CD4-positive, alpha-beta memory T cell (primary cell): Measurements from ENCODE around the gene SLIT2. TPM values are rescaled to one million over a fixed set of nuclear protein-coding genes. Genes with fewer than 3 reads are reported as not detected.

Experiments
- CTCF ChIA-PET: fragments of 350-600 bp; sonication (Branson Sonifier 250); formaldehyde crosslinking; loops from one replicate; lab custom pipeline; 2021; ENCODE audit warnings: inconsistent platforms; ENCODE audit not compliant: partially characterized antibody; lab: Charles Lee
- POLR2A ChIA-PET: fragments of 350-600 bp; sonication (Branson Sonifier 250); formaldehyde crosslinking; loops from one replicate; lab custom pipeline; 2021; ENCODE audit not compliant: partially characterized antibody; lab: Charles Lee
- DNase-seq, 5 donors: peaks; one replicate each; pipeline versions ENCODE4 v3.0.0 to v3.0.0-alpha.2; 2020 to 2022; ENCODE audit warnings: mixed read lengths in 1 of 5
- H3K27ac ChIP-seq: one replicate; pipeline ENCODE4 v1.7.0; 2013; ENCODE audit warnings: low read depth, low read length
- H3K27me3 ChIP-seq: 2 replicates; pipeline ENCODE4 v1.7.0; 2013; ENCODE audit warnings: mild to moderate bottlenecking, low read length, moderate library complexity; ENCODE audit not compliant: insufficient read depth
- H3K36me3 ChIP-seq: 2 replicates; pipeline ENCODE4 v1.7.0; 2013; ENCODE audit warnings: mild to moderate bottlenecking, low read length, moderate library complexity; ENCODE audit not compliant: insufficient read depth
- H3K4me1 ChIP-seq: 2 replicates; pipeline ENCODE4 v1.7.0; 2013; ENCODE audit warnings: mild to moderate bottlenecking, low read length, moderate library complexity; ENCODE audit not compliant: insufficient read depth
- H3K4me3 ChIP-seq, 2 donors: one replicate each; pipeline ENCODE4 v1.7.0; 2013; ENCODE audit warnings: low read length in 2 of 2, mild to moderate bottlenecking in 1 of 2
- H3K9me3 ChIP-seq, 2 donors: one replicate each; pipeline ENCODE4 v1.7.0; 2013; ENCODE audit warnings: low read length in 2 of 2, control low read depth in 1 of 2; ENCODE audit not compliant: control insufficient read depth in 1 of 2
- H3K27ac Mint-ChIP-seq, 7 donors: one replicate each; pipeline ENCODE4 v1.8.0; 2020 to 2021; ENCODE audit warnings: mixed read lengths in 7 of 7, mild to moderate bottlenecking in 6 of 7, inconsistent platforms in 3 of 7, moderate library complexity in 3 of 7
- H3K27me3 Mint-ChIP-seq, 2 donors: one replicate each; pipeline ENCODE4 v1.8.0; 2020 to 2021; ENCODE audit warnings: mixed read lengths in 2 of 2
- H3K36me3 Mint-ChIP-seq, 2 donors: one replicate each; pipeline ENCODE4 v1.8.0; 2020 to 2021; ENCODE audit warnings: mixed read lengths in 2 of 2, inconsistent platforms in 1 of 2, mild to moderate bottlenecking in 1 of 2
- H3K4me1 Mint-ChIP-seq, 4 donors: one replicate each; pipeline ENCODE4 v1.8.0; 2020 to 2021; ENCODE audit warnings: mixed read lengths in 4 of 4, mild to moderate bottlenecking in 1 of 4
- H3K4me3 Mint-ChIP-seq, 8 donors: one replicate each; pipeline ENCODE4 v1.8.0; 2020 to 2021; ENCODE audit warnings: mixed read lengths in 8 of 8, mild to moderate bottlenecking in 7 of 8, moderate library complexity in 6 of 8, inconsistent platforms in 3 of 8
- H3K9me3 Mint-ChIP-seq, 8 donors: one replicate each; pipeline ENCODE4 v1.8.0; 2020 to 2021; ENCODE audit warnings: mixed read lengths in 8 of 8, mild to moderate bottlenecking in 5 of 8, inconsistent platforms in 3 of 8, moderate library complexity in 1 of 8
- intact Hi-C: fragments of 100-400 bp; cut with micrococcal nuclease; formaldehyde crosslinking; loops from one replicate; pipeline ENCODE4 v1.15.1; 2023
- polyA plus RNA-seq, 2 donors: library from polyadenylated mRNA; unstranded; fragments of 300-500 nt; fragmentation: Illumina TruSeq; gene quantifications; one replicate each; pipeline ENCODE4 v1.2.3, GENCODE V29; 2021
- total RNA-seq, 2 experiments: library from RNA; stranded (reverse); gene quantifications; one replicate each; pipeline ENCODE4 v1.2.3, GENCODE V29; 2021

SLIT2 gene
- total and polyA plus RNA-seq, 4 experiments from 2014 or later = not detected

- ChIA-PET POLR2A (no interaction called here), CTCF (no interaction called here)
- Histone ChIP-seq H3K27ac (no peak overlapping the region), H3K4me3 (no peak overlapping the region), H3K9me3 (no peaks in the 10 kb centered on the region), H3K36me3 (no peaks in the 10 kb centered on the region), H3K27me3 (no peaks in the 10 kb centered on the region), H3K4me1 (no peaks in the 10 kb centered on the region)
- Mint-ChIP-seq H3K27me3 (no peaks in the 10 kb centered on the region), H3K36me3 (no peaks in the 10 kb centered on the region), H3K4me1 (no peaks in the 10 kb centered on the region), H3K4me3 (no peak overlapping the region), H3K9me3 (peaks cover 0 to 2% (median 0%) of the 10 kb centered on the region in 8 donors), H3K27ac (no peak overlapping the region)
- DNase-seq = no peak
- intact Hi-C loops = no loop called here
These were observed 14.7 kb downstream of the SLIT2 start for GRCh38 chr4:20266215-20267082.

GRCh38 chr4:20268028-20268427 lies 16.3 kb downstream of the SLIT2 start:
- no peak for DNase-seq
- Mint-ChIP-seq H3K4me3 (no peak overlapping the region), H3K4me1 (no peaks in the 10 kb centered on the region), H3K36me3 (no peaks in the 10 kb centered on the region), H3K27me3 (no peaks in the 10 kb centered on the region), H3K9me3 (peaks cover 0 to 2% (median 0%) of the 10 kb centered on the region in 8 donors), H3K27ac (no peak overlapping the region)
- ChIA-PET POLR2A (no interaction called here), CTCF (no interaction called here)
- intact Hi-C loops = no loop called here
- no peaks in the 10 kb centered on the region for H3K27me3 ChIP-seq
- H3K36me3 ChIP-seq = no peaks in the 10 kb centered on the region
- no peak overlapping the region for H3K27ac ChIP-seq
- H3K9me3 ChIP-seq = no peaks in the 10 kb centered on the region
- no peaks in the 10 kb centered on the region for H3K4me1 ChIP-seq
- H3K4me3 ChIP-seq = no peak overlapping the region

- ChIA-PET CTCF (no interaction called here), POLR2A (no interaction called here)
- Mint-ChIP-seq H3K4me3 (no peak overlapping the region), H3K27ac (no peak overlapping the region), H3K36me3 (no peaks in the 10 kb centered on the region), H3K9me3 (no peaks in the 10 kb centered on the region), H3K4me1 (no peaks in the 10 kb centered on the region), H3K27me3 (no peaks in the 10 kb centered on the region)
- Histone ChIP-seq H3K9me3 (no peaks in the 10 kb centered on the region), H3K27ac (no peak overlapping the region), H3K4me3 (no peak overlapping the region), H3K36me3 (no peaks in the 10 kb centered on the region), H3K4me1 (no peaks in the 10 kb centered on the region), H3K27me3 (no peaks in the 10 kb centered on the region)
- intact Hi-C loops = no loop called here
- no peak for DNase-seq
These were observed 17.6 kb downstream of the SLIT2 start for GRCh38 chr4:20269320-20269719.

GRCh38 chr4:20271950-20272349 lies 20.2 kb downstream of the SLIT2 start:
- no peak for DNase-seq
- Histone ChIP-seq H3K36me3 (no peaks in the 10 kb centered on the region), H3K4me3 (no peak overlapping the region), H3K27ac (no peak overlapping the region), H3K4me1 (no peaks in the 10 kb centered on the region), H3K27me3 (no peaks in the 10 kb centered on the region), H3K9me3 (no peaks in the 10 kb centered on the region)
- H3K27ac Mint-ChIP-seq = no peak overlapping the region
- POLR2A ChIA-PET = no interaction called here
- no peak overlapping the region for H3K4me3 Mint-ChIP-seq
- H3K27me3 Mint-ChIP-seq = no peaks in the 10 kb centered on the region
- H3K36me3 Mint-ChIP-seq = no peaks in the 10 kb centered on the region
- intact Hi-C loops = no loop called here
- no peaks in the 10 kb centered on the region for H3K4me1 Mint-ChIP-seq
- CTCF ChIA-PET = no interaction called here
- H3K9me3 Mint-ChIP-seq = no peaks in the 10 kb centered on the region

GRCh38 chr4:20272411-20272872 lies 20.7 kb downstream of the SLIT2 start:
- Mint-ChIP-seq H3K27ac (no peak overlapping the region), H3K36me3 (no peaks in the 10 kb centered on the region), H3K9me3 (no peaks in the 10 kb centered on the region), H3K4me1 (no peaks in the 10 kb centered on the region), H3K4me3 (no peak overlapping the region), H3K27me3 (no peaks in the 10 kb centered on the region)
- ChIA-PET POLR2A (no interaction called here), CTCF (no interaction called here)
- no peaks in the 10 kb centered on the region for H3K27me3 ChIP-seq
- H3K4me1 ChIP-seq = no peaks in the 10 kb centered on the region
- no peak overlapping the region for H3K27ac ChIP-seq
- DNase-seq = no peak
- H3K4me3 ChIP-seq = no peak overlapping the region
- intact Hi-C loops = no loop called here
- no peaks in the 10 kb centered on the region for H3K9me3 ChIP-seq
- no peaks in the 10 kb centered on the region for H3K36me3 ChIP-seq

- CTCF ChIA-PET = no interaction called here
These were observed 22.1 kb downstream of the SLIT2 start for GRCh38 chr4:20273793-20274192.

GRCh38 chr4:20276848-20277247 lies 25.1 kb downstream of the SLIT2 start:
- H3K27me3 ChIP-seq = no peaks in the 10 kb centered on the region
- intact Hi-C loops = no loop called here
- Mint-ChIP-seq H3K4me3 (no peak overlapping the region), H3K27ac (no peak overlapping the region), H3K4me1 (no peaks in the 10 kb centered on the region), H3K27me3 (no peaks in the 10 kb centered on the region), H3K9me3 (peaks cover 0 to 3% (median 0%) of the 10 kb centered on the region in 8 donors), H3K36me3 (no peaks in the 10 kb centered on the region)
- no peak for DNase-seq
- H3K4me3 ChIP-seq = no peak overlapping the region
- H3K27ac ChIP-seq = no peak overlapping the region
- ChIA-PET POLR2A (no interaction called here), CTCF (no interaction called here)
- H3K36me3 ChIP-seq = no peaks in the 10 kb centered on the region
- no peaks in the 10 kb centered on the region for H3K9me3 ChIP-seq
- H3K4me1 ChIP-seq = no peaks in the 10 kb centered on the region

More at GRCh38 chr4:20273793-20274192, 22.1 kb downstream of the SLIT2 start:
- Histone ChIP-seq H3K9me3 (no peaks in the 10 kb centered on the region), H3K27ac (no peak overlapping the region), H3K4me1 (no peaks in the 10 kb centered on the region), H3K36me3 (no peaks in the 10 kb centered on the region), H3K27me3 (no peaks in the 10 kb centered on the region), H3K4me3 (no peak overlapping the region)
- intact Hi-C loops = no loop called here
- no peak overlapping the region for H3K4me3 Mint-ChIP-seq
- no peak for DNase-seq
- no peaks in the 10 kb centered on the region for H3K9me3 Mint-ChIP-seq
- no peak overlapping the region for H3K27ac Mint-ChIP-seq
- H3K36me3 Mint-ChIP-seq = no peaks in the 10 kb centered on the region
- no peaks in the 10 kb centered on the region for H3K4me1 Mint-ChIP-seq
- POLR2A ChIA-PET = no interaction called here
- H3K27me3 Mint-ChIP-seq = no peaks in the 10 kb centered on the region
